Measurements from ENCODE around the gene FAM200B. TPM values are rescaled to one million over a fixed set of nuclear protein-coding genes. Genes with fewer than 3 reads are reported as not detected.

The FAM200B gene
- polyA plus RNA-seq, 4 donors = 40.4 to 78.3 (median 55.4) TPM

DNA sequence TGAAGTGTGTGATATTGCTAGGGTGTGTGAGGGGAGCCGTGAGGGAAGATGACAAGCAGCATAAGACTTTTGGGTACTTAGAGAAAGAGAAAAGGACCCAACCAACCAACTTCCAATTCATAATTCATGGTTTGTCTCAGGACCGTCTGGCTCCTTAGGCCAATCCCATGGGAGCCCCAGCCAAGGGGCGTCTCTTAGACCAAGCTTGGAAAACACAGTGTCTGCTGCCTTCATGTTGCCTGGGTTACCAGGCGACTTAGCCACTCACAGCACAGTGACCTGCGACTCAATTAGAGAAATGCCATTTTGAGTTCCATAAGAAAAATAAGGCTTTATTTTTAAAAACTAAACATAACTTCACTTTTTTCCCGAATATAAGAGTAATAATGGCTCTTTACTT is 53.9 kb downstream of the FAM200B start:
- FAIRE-seq = no peak
- WGBS, 3 donors = 78 to 88% (median 82%) methylated on average over 6 of the region's 6 CpGs
- H3K36me3 ChIP-seq (ENCODE audit: control insufficient read depth in 3 of 3, insufficient read depth in 2 of 3, low read depth in 1 of 3, low read length in 3 of 3) = peaks cover 0 to 13% (median 2%) of the 10 kb centered on the region in 3 donors
- no peaks in the 10 kb centered on the region for H3K27me3 ChIP-seq (ENCODE audit: control insufficient read depth in 3 of 3, insufficient read depth in 3 of 3, low read length in 3 of 3)
- H3K4me1 ChIP-seq (ENCODE audit: control insufficient read depth in 3 of 3, insufficient read depth in 2 of 3, low read depth in 1 of 3, low read length in 2 of 3) = no peaks in the 10 kb centered on the region
- no peak overlapping the region for H3K27ac ChIP-seq (ENCODE audit: low read depth in 1 of 3, low read length in 2 of 3)
- peaks cover 0 to 1% of the 10 kb centered on the region in 2 donors for H3K9me3 ChIP-seq (ENCODE audit: control insufficient read depth in 2 of 2, insufficient read depth in 1 of 2, low read depth in 1 of 2, low read length in 1 of 2)
- DNase-seq = no peak
- no peak overlapping the region for H3K4me3 ChIP-seq (ENCODE audit: low read depth in 1 of 3, low read length in 3 of 3)

DNA sequence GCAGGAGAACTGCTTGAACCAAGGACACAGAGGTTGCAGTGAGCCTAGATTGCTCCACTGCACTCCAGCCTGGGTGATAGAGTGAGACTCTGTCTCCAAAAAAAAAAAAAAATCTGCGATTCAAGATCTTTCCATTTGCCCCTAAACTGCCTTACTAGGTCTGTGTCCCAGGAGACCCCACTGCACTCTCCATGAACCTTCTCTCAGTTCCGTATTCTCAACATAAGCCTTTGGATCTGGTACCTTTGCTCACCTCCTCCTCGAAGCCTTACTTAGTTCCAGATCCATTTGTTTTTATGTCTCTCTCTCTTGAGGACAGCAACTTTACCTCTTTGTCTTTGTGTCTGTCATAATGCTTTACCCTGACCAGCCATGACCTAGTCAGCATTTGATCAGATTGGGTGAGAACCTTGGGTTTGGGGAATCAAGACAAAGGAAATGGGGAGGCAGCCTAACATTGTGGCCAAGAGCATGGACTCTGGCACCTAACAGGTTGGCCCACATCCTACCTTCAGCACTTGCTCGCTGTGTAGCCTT is 55.0 kb downstream of the FAM200B start:
- H3K4me1 ChIP-seq (ENCODE audit: control insufficient read depth in 3 of 3, insufficient read depth in 2 of 3, low read depth in 1 of 3, low read length in 2 of 3) = no peaks in the 10 kb centered on the region
- H3K4me3 ChIP-seq (ENCODE audit: low read depth in 1 of 3, low read length in 3 of 3) = no peak overlapping the region
- peaks cover 0 to 8% (median 2%) of the 10 kb centered on the region in 3 donors for H3K36me3 ChIP-seq (ENCODE audit: control insufficient read depth in 3 of 3, insufficient read depth in 2 of 3, low read depth in 1 of 3, low read length in 3 of 3)
- DNase-seq (no peak), FAIRE-seq (no peak)
- H3K9me3 ChIP-seq (ENCODE audit: control insufficient read depth in 2 of 2, insufficient read depth in 1 of 2, low read depth in 1 of 2, low read length in 1 of 2) = peaks cover under 1 to 6% of the 10 kb centered on the region in 2 donors
- H3K27me3 ChIP-seq (ENCODE audit: control insufficient read depth in 3 of 3, insufficient read depth in 3 of 3, low read length in 3 of 3) = no peaks in the 10 kb centered on the region
- no peak overlapping the region for H3K27ac ChIP-seq (ENCODE audit: low read depth in 1 of 3, low read length in 2 of 3)
- 92 to 98% (median 95%) methylated on average over 4 of the region's 4 CpGs for WGBS, 3 donors

DNA sequence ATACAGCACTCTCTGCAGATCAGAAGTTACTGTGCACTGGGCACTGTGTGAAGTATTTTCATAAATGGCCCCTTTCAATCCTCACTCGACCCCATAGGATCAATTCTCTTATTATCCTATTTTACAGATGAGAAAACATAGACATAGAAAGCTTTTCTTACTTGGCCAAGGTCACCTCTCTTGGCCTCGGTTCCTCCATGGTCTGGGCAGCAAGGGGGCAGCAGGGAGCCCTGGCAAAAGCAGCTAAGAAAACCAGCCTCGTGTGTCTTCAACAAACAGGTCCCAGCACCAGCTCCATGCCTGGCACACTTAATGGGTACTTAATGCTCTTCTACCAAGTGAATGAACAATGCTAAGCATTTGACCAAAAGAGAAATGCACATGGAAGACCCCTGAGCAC is 55.6 kb downstream of the FAM200B start:
- Histone ChIP-seq H3K4me1 (ENCODE audit: control insufficient read depth in 3 of 3, insufficient read depth in 2 of 3, low read depth in 1 of 3, low read length in 2 of 3) (no peaks in the 10 kb centered on the region), H3K27me3 (ENCODE audit: control insufficient read depth in 3 of 3, insufficient read depth in 3 of 3, low read length in 3 of 3) (no peaks in the 10 kb centered on the region), H3K36me3 (ENCODE audit: control insufficient read depth in 3 of 3, insufficient read depth in 2 of 3, low read depth in 1 of 3, low read length in 3 of 3) (peaks cover 0 to 8% (median 2%) of the 10 kb centered on the region in 3 donors), H3K27ac (ENCODE audit: low read depth in 1 of 3, low read length in 2 of 3) (no peak overlapping the region), H3K9me3 (ENCODE audit: control insufficient read depth in 2 of 2, insufficient read depth in 1 of 2, low read depth in 1 of 2, low read length in 1 of 2) (peaks cover 0 to 11% of the 10 kb centered on the region in 2 donors), H3K4me3 (ENCODE audit: low read depth in 1 of 3, low read length in 3 of 3) (no peak overlapping the region)
- WGBS, 3 donors = 63 to 75% (median 74%) methylated on average over 3 of the region's 3 CpGs
- FAIRE-seq (no peak), DNase-seq (no peak)

DNA sequence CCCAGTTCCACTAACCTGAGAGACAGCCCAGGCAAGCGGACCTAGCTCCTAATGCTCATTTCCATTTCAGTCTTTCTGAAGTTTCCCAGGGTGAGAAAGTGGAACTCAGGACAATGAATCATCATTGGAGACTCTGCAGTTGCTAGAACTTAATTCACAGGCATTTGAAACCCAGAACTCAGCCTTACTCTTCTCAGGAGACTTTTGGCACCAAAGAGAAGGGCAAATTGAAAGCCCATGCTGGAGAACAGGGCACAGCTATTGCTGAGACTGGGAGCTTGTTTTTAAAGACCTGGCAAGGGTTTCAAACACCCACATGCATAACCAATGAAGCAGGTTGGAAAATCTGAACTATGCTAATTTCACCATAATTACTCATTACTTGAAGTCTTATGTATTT is 57.2 kb downstream of the FAM200B start:
- Histone ChIP-seq H3K4me1 (ENCODE audit: control insufficient read depth in 3 of 3, insufficient read depth in 2 of 3, low read depth in 1 of 3, low read length in 2 of 3) (no peaks in the 10 kb centered on the region), H3K27me3 (ENCODE audit: control insufficient read depth in 3 of 3, insufficient read depth in 3 of 3, low read length in 3 of 3) (no peaks in the 10 kb centered on the region), H3K27ac (ENCODE audit: low read depth in 1 of 3, low read length in 2 of 3) (no peak overlapping the region), H3K4me3 (ENCODE audit: low read depth in 1 of 3, low read length in 3 of 3) (no peak overlapping the region), H3K36me3 (ENCODE audit: control insufficient read depth in 3 of 3, insufficient read depth in 2 of 3, low read depth in 1 of 3, low read length in 3 of 3) (peaks cover 0 to 4% (median 0%) of the 10 kb centered on the region in 3 donors), H3K9me3 (ENCODE audit: control insufficient read depth in 2 of 2, insufficient read depth in 1 of 2, low read depth in 1 of 2, low read length in 1 of 2) (peaks cover 0 to 12% of the 10 kb centered on the region in 2 donors)
- FAIRE-seq (no peak), DNase-seq (no peak)
- WGBS, 3 donors = 85 to 92% (median 88%) methylated on average over 1 of the region's 1 CpG

Other genes starting within 250 kb of the FAM200B start
- gene CC2D2A, start 211.9 kb upstream of the FAM200B start, polyA plus RNA-seq = 10 to 100 TPM in 1 of 4 donors, 1 to 10 TPM in 3; 1.6 to 13.6 (median 5.5) TPM
- 10 to 100 TPM; 38.4 to 63.6 (median 53.6) TPM for gene FBXL5, start 26.5 kb upstream of the FAM200B start, polyA plus RNA-seq
- gene BST1, start 21.2 kb downstream of the FAM200B start, polyA plus RNA-seq = 10 to 100 TPM; 13.4 to 83.8 (median 56.6) TPM
- gene CD38, start 96.5 kb downstream of the FAM200B start, polyA plus RNA-seq = 1 to 10 TPM in 3 of 4 donors, under 1 TPM in 1; under 0.01 to 2.7 (median 2.1) TPM

Data from small intestine (tissue), 7 donors.